ENCODE results near the gene CCNB2.

The CCNB2 gene

GRCh38 chr15:59166166-59166565 is 61.2 kb downstream of the CCNB2 start:
- Histone ChIP-seq H3K79me2 (ENCODE audit: insufficient read depth, low read length) (no peaks in the 10 kb centered on the region), H3K9ac (ENCODE audit: low read length) (no peak overlapping the region), H2AFZ (ENCODE audit: low read depth, low read length, severe bottlenecking) (no peak overlapping the region), H3K36me3 (ENCODE audit: low read length) (peaks cover 65% of the 10 kb centered on the region), H3K9me3 (ENCODE audit: insufficient read depth, low read length) (no peaks in the 10 kb centered on the region), H3K27ac (ENCODE audit: low read depth, low read length) (peak overlapping the region; percentile 3; the same call in 1 of the 2 replicates), H3K4me2 (ENCODE audit: low read depth, low read length, poor library complexity, severe bottlenecking) (no peak overlapping the region), H3F3A (ENCODE audit: insufficient read depth) (peaks cover 39% of the 10 kb centered on the region), H3K4me3 (ENCODE audit: insufficient read depth, low read length, poor library complexity, severe bottlenecking) (no peak overlapping the region), H3K9me2 (replicated peaks; ENCODE audit: insufficient read depth, low read length) (no peaks in the 10 kb centered on the region), H4K20me1 (ENCODE audit: low read depth, low read length) (no peaks in the 10 kb centered on the region; the same call in 1 of the 2 replicates), H3K27me3 (ENCODE audit: low read length) (no peaks in the 10 kb centered on the region)
- no peak for TF ChIP-seq CTCF (IDR thresholded peaks at IDR 0.05; ENCODE audit: insufficient read depth, low read length, poor library complexity, severe bottlenecking)
- no peak for TF ChIP-seq EZH2phosphoT487 (conservative IDR thresholded peaks at IDR 0.05; ENCODE audit: low read length)

- H3K9ac ChIP-seq (ENCODE audit: low read length) = no peak overlapping the region
These were observed 61.8 kb downstream of the CCNB2 start for GRCh38 chr15:59166601-59167265.

GRCh38 chr15:59168536-59168935 is 63.6 kb downstream of the CCNB2 start:
- Histone ChIP-seq H4K20me1 (ENCODE audit: low read depth, low read length) (no peaks in the 10 kb centered on the region), H3K27ac (ENCODE audit: low read depth, low read length) (no peak overlapping the region), H2AFZ (ENCODE audit: low read depth, low read length, severe bottlenecking) (no peak overlapping the region), H3K79me2 (ENCODE audit: insufficient read depth, low read length) (no peaks in the 10 kb centered on the region), H3K9me2 (replicated peaks; ENCODE audit: insufficient read depth, low read length) (no peaks in the 10 kb centered on the region), H3K27me3 (ENCODE audit: low read length) (no peaks in the 10 kb centered on the region), H3K9ac (ENCODE audit: low read length) (no peak overlapping the region), H3F3A (ENCODE audit: insufficient read depth) (peaks cover 29% of the 10 kb centered on the region), H3K36me3 (ENCODE audit: low read length) (peaks cover 59% of the 10 kb centered on the region), H3K4me3 (ENCODE audit: insufficient read depth, low read length, poor library complexity, severe bottlenecking) (no peak overlapping the region), H3K4me2 (ENCODE audit: low read depth, low read length, poor library complexity, severe bottlenecking) (no peak overlapping the region), H3K9me3 (ENCODE audit: insufficient read depth, low read length) (no peaks in the 10 kb centered on the region)
- TF ChIP-seq CTCF (IDR thresholded peaks at IDR 0.05; ENCODE audit: insufficient read depth, low read length, poor library complexity, severe bottlenecking) (no peak), EZH2phosphoT487 (conservative IDR thresholded peaks at IDR 0.05; ENCODE audit: low read length) (no peak)

More at GRCh38 chr15:59166601-59167265, 61.8 kb downstream of the CCNB2 start:
- no peak overlapping the region for H3K4me3 ChIP-seq (ENCODE audit: insufficient read depth, low read length, poor library complexity, severe bottlenecking)
- no peaks in the 10 kb centered on the region for H3K9me3 ChIP-seq (ENCODE audit: insufficient read depth, low read length)
- H3K27ac ChIP-seq (ENCODE audit: low read depth, low read length) = no peak overlapping the region
- peaks cover 35% of the 10 kb centered on the region for H3F3A ChIP-seq (ENCODE audit: insufficient read depth)
- H3K9me2 ChIP-seq (replicated peaks; ENCODE audit: insufficient read depth, low read length) = no peaks in the 10 kb centered on the region
- peaks cover 63% of the 10 kb centered on the region for H3K36me3 ChIP-seq (ENCODE audit: low read length)
- H3K27me3 ChIP-seq (ENCODE audit: low read length) = no peaks in the 10 kb centered on the region
- H3K79me2 ChIP-seq (ENCODE audit: insufficient read depth, low read length) = no peaks in the 10 kb centered on the region
- no peak overlapping the region for H3K4me2 ChIP-seq (ENCODE audit: low read depth, low read length, poor library complexity, severe bottlenecking)
- no peak overlapping the region for H2AFZ ChIP-seq (ENCODE audit: low read depth, low read length, severe bottlenecking)
- TF ChIP-seq CTCF (IDR thresholded peaks at IDR 0.05; ENCODE audit: insufficient read depth, low read length, poor library complexity, severe bottlenecking) (no peak), EZH2phosphoT487 (conservative IDR thresholded peaks at IDR 0.05; ENCODE audit: low read length) (no peak)
- no peaks in the 10 kb centered on the region; the same call in 1 of the 2 replicates for H4K20me1 ChIP-seq (ENCODE audit: low read depth, low read length)
